Fibroblast of the aortic adventitia (primary cell): Measurements from ENCODE around the gene GOPC. TPM values are rescaled to one million over a fixed set of nuclear protein-coding genes. Genes with fewer than 3 reads are reported as not detected.
A peak's percentile ranks its signal among the peaks of the same experiment; 100 is the strongest.

Experiments
- DNase-seq: peaks from one replicate; pipeline ENCODE4 v3.0.0-alpha.2; 2010; ENCODE audit warnings: low read depth
- H3K4me3 ChIP-seq: 2 replicates; pipeline ENCODE4 v1.5.1; 2011; ENCODE audit warnings: low read depth, mild to moderate bottlenecking, control low read depth, low read length, moderate library complexity
- total RNA-seq: library from RNA; depleted of rRNA; stranded (reverse); fragments of >200 nt; gene quantifications from 2 replicates; pipeline ENCODE4 v1.2.3, GENCODE V29; 2012; ENCODE audit warnings: low replicate concordance
- TF ChIP-seq, protein P1 (sequence below): IDR thresholded peaks from 2 replicates; pipeline ENCODE4 v1.5.1; 2011; ENCODE audit warnings: mild to moderate bottlenecking, low read length, control low read depth, inconsistent platforms; ENCODE audit not compliant: insufficient read depth

GOPC gene
- total RNA-seq, 1 donor = 37.3 TPM

DNA sequence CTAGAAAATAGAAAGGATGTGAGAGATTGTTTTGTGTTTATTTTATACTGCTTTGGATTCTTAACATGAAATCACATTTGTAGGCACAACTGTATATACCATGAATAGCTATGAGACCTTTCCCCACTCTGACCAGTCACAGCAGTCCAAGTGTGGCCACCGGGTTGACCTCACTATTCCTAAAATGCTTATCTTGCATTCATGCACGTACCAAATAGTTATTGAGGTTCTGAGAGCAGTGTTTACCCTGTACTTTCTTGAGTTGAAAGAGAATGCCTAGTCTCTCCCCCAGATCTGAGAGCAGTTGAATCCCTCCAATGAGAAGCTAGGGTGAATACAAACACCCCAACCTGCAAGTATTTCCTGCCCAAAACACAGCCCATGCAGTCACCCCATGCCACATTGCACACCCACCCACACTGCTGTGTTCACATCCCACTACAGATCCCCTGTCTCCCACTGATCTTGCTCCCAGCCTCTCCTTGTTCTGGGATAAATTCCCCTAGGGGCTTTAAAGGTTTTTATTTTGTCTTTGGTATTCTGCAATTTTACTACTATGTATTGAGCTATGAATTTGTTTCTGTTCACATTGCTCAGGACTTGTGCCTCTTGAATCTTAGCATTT lies 51.6 kb downstream of the GOPC start:
- no peak overlapping the region for H3K4me3 ChIP-seq
- no peak for DNase-seq
- TF ChIP-seq, protein P1, sequence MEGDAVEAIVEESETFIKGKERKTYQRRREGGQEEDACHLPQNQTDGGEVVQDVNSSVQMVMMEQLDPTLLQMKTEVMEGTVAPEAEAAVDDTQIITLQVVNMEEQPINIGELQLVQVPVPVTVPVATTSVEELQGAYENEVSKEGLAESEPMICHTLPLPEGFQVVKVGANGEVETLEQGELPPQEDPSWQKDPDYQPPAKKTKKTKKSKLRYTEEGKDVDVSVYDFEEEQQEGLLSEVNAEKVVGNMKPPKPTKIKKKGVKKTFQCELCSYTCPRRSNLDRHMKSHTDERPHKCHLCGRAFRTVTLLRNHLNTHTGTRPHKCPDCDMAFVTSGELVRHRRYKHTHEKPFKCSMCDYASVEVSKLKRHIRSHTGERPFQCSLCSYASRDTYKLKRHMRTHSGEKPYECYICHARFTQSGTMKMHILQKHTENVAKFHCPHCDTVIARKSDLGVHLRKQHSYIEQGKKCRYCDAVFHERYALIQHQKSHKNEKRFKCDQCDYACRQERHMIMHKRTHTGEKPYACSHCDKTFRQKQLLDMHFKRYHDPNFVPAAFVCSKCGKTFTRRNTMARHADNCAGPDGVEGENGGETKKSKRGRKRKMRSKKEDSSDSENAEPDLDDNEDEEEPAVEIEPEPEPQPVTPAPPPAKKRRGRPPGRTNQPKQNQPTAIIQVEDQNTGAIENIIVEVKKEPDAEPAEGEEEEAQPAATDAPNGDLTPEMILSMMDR = no peak

DNA sequence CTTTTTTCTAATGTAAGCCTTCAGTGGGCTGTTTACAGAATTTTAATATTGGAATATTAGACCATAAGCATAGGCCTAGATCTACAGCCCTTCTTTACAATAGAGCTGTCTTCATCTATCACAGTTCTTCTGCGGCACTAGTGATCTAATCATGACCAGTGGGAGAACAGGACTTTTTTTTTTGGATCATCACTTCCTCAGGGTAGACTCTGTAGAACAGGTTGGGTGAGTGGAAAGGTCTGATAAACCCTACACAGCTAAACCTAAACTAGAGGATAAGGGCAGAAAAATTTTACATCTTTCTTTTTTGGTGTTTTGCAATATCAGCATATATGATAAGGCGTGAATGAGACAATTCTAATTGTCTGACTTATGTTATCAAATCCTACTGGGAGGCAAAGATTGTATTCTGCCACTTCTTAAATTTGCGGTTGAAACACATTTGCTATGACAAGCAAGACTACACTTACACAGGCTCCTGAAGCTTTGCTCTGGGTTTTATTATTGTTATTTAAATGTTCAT lies 52.2 kb downstream of the GOPC start:
- no peak for DNase-seq
- TF ChIP-seq, protein P1 = no peak
- H3K4me3 ChIP-seq = no peak overlapping the region

DNA sequence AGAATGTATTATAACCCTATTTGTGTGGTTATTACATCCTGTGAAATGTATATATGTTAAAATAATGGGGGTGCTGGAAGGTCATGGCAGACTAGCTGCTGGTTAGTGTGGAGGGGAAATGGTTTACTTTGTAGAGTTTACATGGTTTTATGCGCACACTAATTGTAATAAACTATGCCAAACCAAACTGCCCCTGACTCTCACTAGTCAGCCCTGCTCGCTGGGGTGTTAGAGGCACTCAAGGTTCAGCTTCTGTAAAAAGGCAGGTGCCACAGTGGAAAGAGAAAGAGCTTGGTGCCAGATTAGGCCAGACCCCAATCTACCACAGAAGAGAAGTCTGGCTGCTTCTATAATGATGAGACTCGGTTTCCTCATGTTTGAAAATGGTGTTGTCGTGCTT lies 52.7 kb downstream of the GOPC start:
- no peak for DNase-seq

DNA sequence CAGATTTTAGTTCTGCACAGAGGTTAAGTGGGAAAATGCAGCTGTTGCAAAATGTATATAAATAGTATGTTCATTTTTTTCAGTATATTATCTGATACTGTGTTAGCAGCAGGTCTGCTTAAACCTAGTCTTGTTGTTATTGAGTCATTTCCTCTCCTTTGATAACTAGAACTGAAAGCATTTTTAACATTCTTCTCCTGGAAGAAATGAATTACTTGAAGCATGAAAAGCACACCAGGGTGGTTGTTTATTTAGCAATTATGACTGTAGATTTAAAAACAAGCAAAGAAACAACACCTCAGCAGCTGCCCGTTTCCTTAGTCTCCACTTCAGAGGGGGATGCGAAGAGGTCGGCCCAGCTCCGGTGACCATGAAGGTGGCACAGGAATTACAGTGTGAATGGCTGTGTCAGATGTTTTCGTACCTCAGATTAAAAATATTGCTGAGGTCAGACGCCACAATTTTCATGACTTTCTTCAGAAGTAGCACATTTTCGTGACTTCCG lies 53.5 kb downstream of the GOPC start:
- TF ChIP-seq, protein P1 = no peak
- DNase-seq = peak; percentile 71
- no peak overlapping the region for H3K4me3 ChIP-seq

More for the DNA sequence above, 52.7 kb downstream of the GOPC start:
- TF ChIP-seq, protein P1 = no peak
- H3K4me3 ChIP-seq = no peak overlapping the region

DNA sequence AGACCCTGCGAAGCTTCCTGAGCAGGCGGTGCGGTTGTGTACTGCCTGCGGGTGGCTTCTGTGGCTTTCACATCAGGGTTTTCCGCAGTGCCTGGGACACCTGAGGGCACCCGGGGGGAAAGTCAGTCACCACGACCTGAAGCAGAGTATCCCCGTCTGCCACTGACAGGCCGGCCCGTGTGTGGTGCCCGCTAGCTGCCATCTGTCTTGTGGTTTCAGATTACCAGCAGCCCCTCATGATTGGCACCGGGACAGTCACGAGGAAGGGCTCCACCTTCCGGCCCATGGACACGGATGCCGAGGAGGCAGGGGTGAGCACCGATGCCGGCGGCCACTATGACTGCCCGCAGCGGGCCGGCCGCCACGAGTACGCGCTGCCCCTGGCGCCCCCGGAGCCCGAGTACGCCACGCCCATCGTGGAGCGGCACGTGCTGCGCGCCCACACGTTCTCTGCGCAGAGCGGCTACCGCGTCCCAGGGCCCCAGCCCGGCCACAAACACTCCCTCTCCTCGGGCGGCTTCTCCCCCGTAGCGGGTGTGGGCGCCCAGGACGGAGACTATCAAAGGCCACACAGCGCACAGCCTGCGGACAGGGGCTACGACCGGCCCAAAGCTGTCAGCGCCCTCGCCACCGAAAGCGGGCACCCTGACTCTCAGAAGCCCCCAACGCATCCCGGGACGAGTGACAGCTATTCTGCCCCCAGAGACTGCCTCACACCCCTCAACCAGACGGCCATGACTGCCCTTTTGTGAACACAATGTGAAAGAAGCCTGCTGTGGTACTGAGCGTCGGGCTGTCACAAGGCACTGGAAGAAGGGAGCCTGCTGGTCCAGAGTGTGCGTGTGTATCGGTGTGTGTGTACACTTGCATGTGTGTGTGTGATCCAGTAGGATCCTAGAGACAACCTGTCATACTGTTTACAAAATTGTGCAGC lies 54.4 kb downstream of the GOPC start:
- no peak for DNase-seq

DNA sequence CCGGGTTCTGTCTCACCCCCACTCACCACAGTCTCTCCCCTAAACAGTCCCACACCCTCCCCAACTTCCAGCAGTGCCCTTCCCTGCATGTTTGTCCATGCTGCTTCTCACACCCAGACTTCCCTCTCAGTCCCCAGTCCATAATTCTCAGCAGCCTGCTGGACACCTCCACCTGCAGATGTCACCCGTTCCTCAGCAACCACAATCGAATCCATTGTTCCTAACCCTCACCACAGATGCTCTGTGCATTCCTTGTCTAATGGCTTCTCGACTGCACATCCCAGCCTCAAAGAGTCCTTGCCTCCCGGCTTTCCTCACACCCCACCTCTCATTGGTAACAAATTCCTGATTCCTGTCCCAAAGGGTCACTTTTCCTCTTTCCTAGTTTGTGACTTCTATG lies 55.6 kb downstream of the GOPC start:
- no peak for DNase-seq
- H3K4me3 ChIP-seq = no peak overlapping the region
- TF ChIP-seq, protein P1 = no peak

More for the DNA sequence above, 54.4 kb downstream of the GOPC start:
- TF ChIP-seq, protein P1 = no peak
- peak overlapping the region; percentile 13 for H3K4me3 ChIP-seq
